ENCODE results near the gene COL8A2.

COL8A2 gene

GRCh38 chr1:36085686-36086526, 39.1 kb downstream of the COL8A2 start:
- Histone ChIP-seq H3K4me3 (no peak overlapping the region), H3K27ac (no peak overlapping the region)
- TF ChIP-seq CTCF (IDR thresholded peaks at IDR 0.05) = no peak
- no peak for DNase-seq (ENCODE audit: low spot score)

GRCh38 chr1:36085126-36085525, 39.9 kb downstream of the COL8A2 start:
- DNase-seq (ENCODE audit: low spot score) = peak; percentile 73
- no peak for TF ChIP-seq CTCF (IDR thresholded peaks at IDR 0.05)
- no peak overlapping the region for H3K4me3 ChIP-seq
- no peak overlapping the region for H3K27ac ChIP-seq

GRCh38 chr1:36084497-36085115, 40.4 kb downstream of the COL8A2 start:
- no peak for TF ChIP-seq CTCF (IDR thresholded peaks at IDR 0.05)
- H3K4me3 ChIP-seq = peak overlapping the region; percentile 74
- no peak overlapping the region for H3K27ac ChIP-seq
- no peak for DNase-seq (ENCODE audit: low spot score)

GRCh38 chr1:36083635-36084496, 41.2 kb downstream of the COL8A2 start, which contains the start of gene TEKT2:
TEKT2 (plus strand) TSS chr1:36084094; CDS start chr1:36084922, 828 bp downstream.
- no peak for DNase-seq (ENCODE audit: low spot score)
- Histone ChIP-seq H3K4me3 (peak within 1 kb of the TSS; percentile 74), H3K27ac (no peak within 1 kb of the TSS)
- TF ChIP-seq CTCF (IDR thresholded peaks at IDR 0.05) = no peak

GRCh38 chr1:36083219-36083618, 41.8 kb downstream of the COL8A2 start:
- H3K4me3 ChIP-seq = no peak overlapping the region
- TF ChIP-seq CTCF (IDR thresholded peaks at IDR 0.05) = no peak
- DNase-seq (ENCODE audit: low spot score) = no peak
- no peak overlapping the region for H3K27ac ChIP-seq

GRCh38 chr1:36081926-36082485, 43.0 kb downstream of the COL8A2 start:
- Histone ChIP-seq H3K4me3 (no peak overlapping the region), H3K27ac (no peak overlapping the region)
- no peak for TF ChIP-seq CTCF (IDR thresholded peaks at IDR 0.05)
- DNase-seq (ENCODE audit: low spot score) = no peak

Data from coronary artery (tissue), 2 donors.